CD4-positive, alpha-beta T cell treated with Interleukin-1 beta for 1 hour (primary cell): ENCODE results near the gene SEC31A.

ENCODE experiments used
- DNase-seq, 2 donors: peaks; one replicate each; pipeline ENCODE4 v3.0.0-alpha.2; 2020 to 2022

SEC31A gene

DNA sequence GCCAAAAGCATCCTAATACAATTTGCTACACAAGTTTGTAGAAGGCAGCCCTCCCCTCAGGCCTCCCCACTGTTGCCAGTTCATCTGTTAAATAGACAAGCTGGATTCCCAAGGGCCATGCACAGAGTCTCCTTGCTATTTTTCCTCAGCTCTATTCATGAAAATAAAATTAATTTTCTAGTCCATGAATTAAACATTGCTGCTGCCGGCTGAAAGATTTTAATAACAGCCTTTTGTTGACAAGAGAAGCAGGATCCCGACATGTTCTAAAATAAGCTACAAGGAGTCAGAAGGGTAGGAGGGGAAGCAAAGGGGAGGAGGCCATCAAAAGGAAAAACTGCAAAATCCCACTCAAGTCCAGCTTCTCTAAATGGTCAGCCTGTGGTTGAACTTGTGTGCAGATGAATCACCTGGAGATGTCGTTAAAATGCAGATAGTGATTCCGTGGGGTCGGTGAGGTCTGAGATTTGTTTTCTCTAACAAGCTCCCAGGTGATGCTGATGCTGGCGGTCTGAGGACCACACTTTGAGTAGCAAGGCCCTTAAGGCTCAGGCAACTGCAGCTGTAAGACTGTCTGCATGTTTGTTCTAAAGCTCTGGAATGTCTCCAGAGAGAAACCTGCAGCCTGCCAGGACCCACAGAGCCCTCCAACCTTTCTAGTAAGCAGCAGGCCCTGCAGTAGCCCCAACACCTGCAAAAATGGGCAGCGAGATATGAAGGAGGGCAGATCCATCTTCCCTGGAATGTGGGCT, 101.8 kb downstream of the SEC31A start:
- no peak for DNase-seq

DNA sequence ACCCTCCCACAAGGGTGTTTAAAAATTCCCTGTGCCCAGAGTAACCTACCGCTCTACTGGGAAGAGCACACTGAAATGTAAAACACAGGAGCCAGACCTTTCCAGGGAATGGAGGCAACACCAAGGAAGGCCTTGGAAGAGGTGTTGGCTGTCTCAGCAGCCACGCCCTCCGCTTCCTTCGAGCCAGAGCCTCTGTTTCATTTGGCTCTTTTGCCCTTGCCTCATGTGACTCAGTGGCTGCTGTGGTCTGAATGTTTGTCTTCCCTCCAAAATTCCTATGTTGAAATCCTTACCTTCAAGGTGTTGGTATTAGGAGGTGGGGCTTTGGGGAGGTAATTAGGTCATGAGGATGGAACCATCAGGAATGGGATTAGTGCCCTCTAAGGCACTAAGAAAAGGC, 103.6 kb downstream of the SEC31A start:
- DNase-seq: no peak

- no peak for DNase-seq
Observed at GRCh38 chr4:82786828-82787227, 104.1 kb downstream of the SEC31A start.

GRCh38 chr4:82785611-82786400, 105.1 kb downstream of the SEC31A start:
- no peak for DNase-seq

DNA sequence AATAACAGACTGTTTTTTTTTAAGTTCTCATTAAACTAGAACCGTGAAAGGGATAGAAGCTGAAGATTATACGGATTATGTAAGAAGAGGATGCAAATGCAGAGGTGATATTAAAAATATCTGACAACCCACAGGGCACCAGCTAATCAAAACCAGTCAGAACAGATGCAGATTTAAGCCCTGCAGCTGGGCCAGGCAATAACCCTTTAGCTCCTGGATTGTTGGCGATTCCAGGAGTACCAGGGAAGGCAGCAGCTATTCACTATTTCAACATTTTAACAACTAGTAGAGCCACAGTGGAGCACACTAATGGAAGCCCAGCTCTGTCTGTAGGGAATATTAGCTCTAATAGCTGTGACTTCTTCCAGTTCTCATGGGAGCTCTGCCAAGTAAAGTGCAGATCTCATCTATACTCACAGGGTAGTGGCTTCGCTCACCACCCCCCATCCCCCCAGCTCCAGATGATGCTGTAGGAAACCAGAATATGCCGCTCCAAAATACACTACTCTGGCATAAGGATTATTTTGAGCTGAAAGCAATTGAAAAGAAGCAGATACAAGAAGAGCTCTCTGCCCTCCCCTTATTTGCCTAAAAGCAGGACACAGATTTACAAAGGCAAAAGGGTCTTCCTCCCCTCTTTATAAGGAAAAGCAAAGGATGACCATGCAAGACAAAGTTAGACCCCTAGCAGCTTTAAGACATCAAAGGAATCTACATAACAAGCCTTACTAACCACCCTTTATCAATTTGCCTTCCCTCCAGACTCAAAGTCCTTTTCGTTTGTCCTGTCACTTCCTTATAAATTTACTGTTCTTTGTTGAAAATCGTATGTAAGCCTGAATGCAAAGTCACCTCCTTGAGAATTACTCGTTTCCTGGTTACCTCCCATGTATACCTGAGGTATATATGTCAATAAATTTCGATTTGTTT, 106.0 kb downstream of the SEC31A start:
- DNase-seq: no peak

DNA sequence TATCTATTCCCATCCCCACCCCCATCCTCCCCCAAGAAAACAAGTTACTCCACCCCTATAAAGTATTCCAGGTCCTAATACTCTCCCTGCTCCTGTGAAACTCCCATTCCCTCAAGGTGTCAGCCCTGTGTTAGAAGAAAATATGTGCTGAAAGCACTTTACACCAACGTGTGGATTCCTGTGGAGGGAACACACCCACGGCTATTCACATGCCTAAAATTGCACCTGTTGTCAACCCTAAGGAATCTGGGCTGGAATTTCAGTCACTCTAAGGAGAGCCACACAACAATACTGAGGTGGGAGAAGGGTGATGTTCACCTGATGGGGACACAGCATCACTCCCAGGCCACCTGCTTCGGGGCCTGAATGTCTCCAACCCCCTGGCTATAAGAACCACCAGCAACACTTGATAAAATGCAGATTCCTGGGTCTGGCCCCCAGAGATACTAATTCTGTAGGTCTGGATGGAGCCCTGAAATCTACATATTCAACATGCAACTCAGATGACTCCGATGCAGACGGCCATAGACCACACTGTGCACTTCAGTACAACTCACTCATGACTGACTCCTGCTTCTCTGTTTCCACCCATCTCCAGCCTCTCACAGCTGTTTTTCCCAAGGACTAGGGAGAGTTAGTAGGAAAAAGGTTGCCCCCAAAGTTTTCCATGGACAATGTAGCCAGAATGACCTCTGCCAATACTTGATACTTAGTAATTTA, 108.2 kb downstream of the SEC31A start:
- DNase-seq: no peak

GRCh38 chr4:82780752-82781231, 110.2 kb downstream of the SEC31A start:
- no peak for DNase-seq

- DNase-seq: no peak
Observed at GRCh38 chr4:82780170-82780751, 110.7 kb downstream of the SEC31A start.

- DNase-seq: no peak
Observed at GRCh38 chr4:82779032-82779431, 111.9 kb downstream of the SEC31A start.

DNA sequence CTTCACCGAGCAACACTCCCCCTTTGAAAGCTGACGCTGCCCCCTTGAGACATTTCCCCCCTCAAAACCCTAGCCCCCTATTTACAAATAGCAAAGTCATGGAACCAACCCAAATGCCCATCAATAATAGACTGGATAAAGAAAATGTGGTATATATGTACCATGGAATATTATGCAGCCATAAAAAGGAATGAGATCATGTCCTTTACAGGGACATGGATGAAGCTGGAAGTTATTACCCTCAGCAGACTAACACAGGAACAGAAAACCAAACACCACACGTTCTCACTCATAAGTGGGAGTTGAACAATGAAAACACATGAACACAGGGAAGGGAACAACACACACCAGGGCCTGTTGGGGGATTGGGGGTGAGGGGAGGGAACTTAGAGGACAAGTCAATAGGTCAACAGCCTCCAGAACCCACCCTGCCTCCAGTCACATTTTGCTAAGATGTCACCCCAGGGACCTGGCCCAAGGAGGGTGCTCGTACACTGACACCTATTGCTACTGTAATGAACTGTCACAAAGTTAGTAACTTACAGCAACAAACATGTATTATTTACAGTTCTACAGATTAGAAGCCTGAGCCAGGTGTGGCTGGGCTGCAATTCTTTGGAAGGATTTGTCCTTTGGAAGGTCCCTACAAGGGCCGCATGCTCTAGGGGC, 113.0 kb downstream of the SEC31A start:
- no peak for DNase-seq

DNA sequence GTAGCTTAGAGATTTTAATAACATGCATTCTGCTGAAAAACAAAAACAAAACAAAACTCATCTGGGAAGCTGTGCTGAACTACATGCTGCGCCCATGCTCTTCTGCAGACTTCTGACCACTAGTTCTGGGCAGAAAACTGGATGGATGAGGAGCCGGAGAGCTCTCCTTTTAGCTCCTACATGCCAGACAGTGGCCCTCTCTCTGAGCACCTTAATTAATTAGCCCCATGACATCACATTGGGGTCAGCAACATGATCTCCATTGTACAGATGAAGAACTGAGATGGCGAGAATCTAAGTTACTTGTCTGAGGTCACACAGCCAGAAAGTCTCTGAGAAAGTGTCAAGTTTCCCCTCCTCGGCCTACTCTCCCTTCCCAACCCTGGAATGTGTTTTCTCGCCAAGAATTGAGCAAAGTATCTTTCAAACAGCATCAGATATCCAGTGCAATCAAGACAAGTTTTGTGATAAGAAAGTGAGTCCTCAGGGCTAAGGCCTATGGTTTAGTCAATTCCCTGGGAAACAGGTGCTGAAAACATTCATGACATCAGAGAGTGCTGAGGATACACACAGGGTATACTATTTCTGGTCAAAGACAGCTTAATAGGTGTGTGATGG, 113.9 kb downstream of the SEC31A start:
- no peak for DNase-seq

DNA sequence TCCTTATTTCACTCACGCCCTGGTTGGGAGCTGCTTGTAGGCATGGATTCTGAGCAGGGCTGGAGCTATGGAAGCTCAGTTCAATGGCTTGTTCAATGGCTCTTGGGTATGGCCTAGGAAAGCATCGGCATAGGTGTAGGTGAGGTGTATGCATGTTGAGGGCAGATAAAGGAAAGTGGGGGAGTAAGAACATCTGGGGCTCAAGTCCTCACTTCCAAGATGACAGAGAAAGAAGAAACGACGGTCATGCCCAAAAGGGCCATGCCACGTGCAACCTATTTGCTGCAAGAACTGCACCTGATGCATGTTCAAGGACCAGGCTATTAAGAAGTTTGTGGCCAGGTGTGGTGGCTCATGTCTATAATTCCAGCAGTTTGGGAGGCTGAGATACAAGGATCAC, 115.7 kb downstream of the SEC31A start:
- DNase-seq: no peak

GRCh38 chr4:82774711-82775171, 116.2 kb downstream of the SEC31A start:
- no peak for DNase-seq

GRCh38 chr4:82773057-82773456, 117.9 kb downstream of the SEC31A start:
- no peak for DNase-seq

- DNase-seq: no peak
Observed at GRCh38 chr4:82770607-82771006, 120.3 kb downstream of the SEC31A start.
